Measurements from ENCODE around the gene TRPC4AP. TPM values are rescaled to one million over a fixed set of nuclear protein-coding genes. Genes with fewer than 3 reads are reported as not detected.

Gene TRPC4AP
- total and polyA plus RNA-seq, 12 donors = 33.8 to 87.2 (median 78.1) TPM

- Histone ChIP-seq H3K27me3 (no peaks in the 10 kb centered on the region), H3K4me3 (no peak overlapping the region), H3K9me3 (replicated peaks in 1 of 3) (no peaks in the 10 kb centered on the region), H3K36me3 (replicated peaks in 1 of 2) (peaks cover 0 to 11% of the 10 kb centered on the region in 2 donors), H3K4me1 (replicated peaks in 1 of 2) (peaks cover 0 to 4% of the 10 kb centered on the region in 2 donors), H3K27ac (no peak overlapping the region)
- intact Hi-C loops (cut with DNase I) = loop anchor here in 1 of 2 donors (10.0 kb wide), 1 partner anchor 225 kb away; no protein-coding TSS in a partner anchor
- peak in 2 of 7 donors; percentile 18 to 20 for DNase-seq
- TF ChIP-seq POLR2A (IDR thresholded peaks at IDR 0.05) (no peak), CTCF (IDR thresholded peaks at IDR 0.05) (no peak)
- WGBS, 4 donors = 79 to 82% (median 80%) methylated on average over 9 to 11 of the region's 11 CpGs
These were observed 102.4 kb downstream of the TRPC4AP start for GRCh38 chr20:34990231-34990630.

GRCh38 chr20:34989670-34990069 is 102.9 kb downstream of the TRPC4AP start:
- Histone ChIP-seq H3K36me3 (replicated peaks in 1 of 2) (peaks cover 0 to 11% of the 10 kb centered on the region in 2 donors), H3K9me3 (replicated peaks in 1 of 3) (no peaks in the 10 kb centered on the region), H3K27me3 (no peaks in the 10 kb centered on the region), H3K4me3 (no peak overlapping the region), H3K27ac (no peak overlapping the region), H3K4me1 (replicated peaks in 1 of 2) (peaks cover 0 to 4% of the 10 kb centered on the region in 2 donors)
- no peak for TF ChIP-seq POLR2A (IDR thresholded peaks at IDR 0.05)
- WGBS, 4 donors = 85 to 95% (median 91%) methylated on average over 12 to 14 of the region's 14 CpGs
- DNase-seq = peak in 1 of 7 donors; percentile 23
- intact Hi-C loops (cut with DNase I) = loop anchor here in 1 of 2 donors (10.0 kb wide), 1 partner anchor 225 kb away; no protein-coding TSS in a partner anchor

- Histone ChIP-seq H3K4me1 (replicated peaks in 1 of 2) (peaks cover 0 to 4% of the 10 kb centered on the region in 2 donors), H3K9me3 (replicated peaks in 1 of 3) (no peaks in the 10 kb centered on the region), H3K4me3 (no peak overlapping the region), H3K27me3 (no peaks in the 10 kb centered on the region), H3K36me3 (replicated peaks in 1 of 2) (peaks cover 0 to 10% of the 10 kb centered on the region in 2 donors), H3K27ac (no peak overlapping the region)
- DNase-seq = no peak
- intact Hi-C loops (cut with DNase I) = no loop called here
- WGBS, 4 donors = 89 to 92% (median 90%) methylated on average over 4 of the region's 4 CpGs
- no peak for TF ChIP-seq CTCF (IDR thresholded peaks at IDR 0.05)
These were observed 103.5 kb downstream of the TRPC4AP start for GRCh38 chr20:34989118-34989517.

- intact Hi-C loops (cut with DNase I) = no loop called here
- Histone ChIP-seq H3K4me1 (replicated peaks in 1 of 2) (peaks cover 0 to 4% of the 10 kb centered on the region in 2 donors), H3K9me3 (replicated peaks in 1 of 3) (no peaks in the 10 kb centered on the region), H3K4me3 (no peak overlapping the region), H3K36me3 (replicated peaks in 1 of 2) (peaks cover 0 to under 1% of the 10 kb centered on the region in 2 donors), H3K27ac (no peak overlapping the region), H3K27me3 (no peaks in the 10 kb centered on the region)
- no peak for TF ChIP-seq POLR2A (IDR thresholded peaks at IDR 0.05)
- TF ChIP-seq CTCF (IDR thresholded peaks at IDR 0.05) = no peak
- DNase-seq = no peak
- 42 to 61% (median 57%) methylated on average over 12 of the region's 12 CpGs for WGBS, 4 donors
These were observed 104.4 kb downstream of the TRPC4AP start for GRCh38 chr20:34988191-34988540.
